OCI-LY7 (cell line): Measurements from ENCODE around the gene APEX1. TPM values are rescaled to one million over a fixed set of nuclear protein-coding genes. Genes with fewer than 3 reads are reported as not detected.
"Not testable (repeated sequence)": the region's sequence is repeated elsewhere in the genome, so short reads cannot be mapped to it uniquely, and the experiment has no call there.

ENCODE experiments used
- BruUV-seq: library from RNA; stranded (reverse); fragments of 400-500 nt; replicated peaks from 2 replicates; lab custom pipeline; 2021; lab: Mats Ljungman, UMichigan
- CTCF ChIA-PET: fragments of 300-600 bp; sonication (Branson Sonifier 250); formaldehyde crosslinking; loops from one replicate; lab custom pipeline; 2022; ENCODE audit warnings: antibody characterized with exemption; ENCODE audit not compliant: unreplicated experiment; lab: Charles Lee
- POLR2A ChIA-PET: fragments of 300-600 bp; sonication (Branson Sonifier 250); formaldehyde crosslinking; loops from one replicate; lab custom pipeline; 2022; ENCODE audit warnings: antibody characterized with exemption; lab: Charles Lee
- DNase-seq: peaks from one replicate; pipeline ENCODE4 v3.0.0-alpha.2; 2015; ENCODE audit warnings: low spot score
- H2AFZ ChIP-seq: fragments of 200-600 bp; sonication (generic), shearing (Covaris generic); 2 replicates; pipeline ENCODE4 v1.6.1; 2014; ENCODE audit warnings: mild to moderate bottlenecking, antibody characterized with exemption, low read length, moderate library complexity
- H3K27ac ChIP-seq: fragments of 200-600 bp; sonication (generic); 2 replicates; pipeline ENCODE4 v1.5.1; 2014; ENCODE audit warnings: mixed run types, low read depth, mild to moderate bottlenecking, moderate library complexity, low read length, inconsistent platforms; ENCODE audit not compliant: poor library complexity, severe bottlenecking
- H3K36me3 ChIP-seq: fragments of 200-600 bp; sonication (generic); 2 replicates; pipeline ENCODE4 v1.6.1; 2014; ENCODE audit warnings: mild to moderate bottlenecking, antibody characterized with exemption, low read length, moderate library complexity, mixed read lengths; ENCODE audit not compliant: insufficient read depth
- H3K4me1 ChIP-seq: fragments of 200-600 bp; sonication (generic); 2 replicates; pipeline ENCODE4 v1.5.1; 2014; ENCODE audit warnings: mild to moderate bottlenecking, low read length; ENCODE audit not compliant: insufficient read depth, poor library complexity, severe bottlenecking
- H3K4me2 ChIP-seq: fragments of 200-600 bp; sonication (generic); 2 replicates; pipeline ENCODE4 v1.6.1; 2014; ENCODE audit warnings: mild to moderate bottlenecking, low read length
- H3K4me3 ChIP-seq: fragments of 200-600 bp; sonication (generic); 2 replicates; pipeline ENCODE4 v1.5.1; 2014; ENCODE audit warnings: mild to moderate bottlenecking, low read depth, low read length; ENCODE audit not compliant: poor library complexity, severe bottlenecking
- H3K79me2 ChIP-seq: fragments of 200-600 bp; sonication (generic); 2 replicates; pipeline ENCODE4 v1.6.1; 2016; ENCODE audit warnings: low read depth, mild to moderate bottlenecking, low read length, moderate library complexity, mixed read lengths; ENCODE audit not compliant: insufficient read depth
- H3K9me2 ChIP-seq: fragments of 200-600 bp; sonication (generic); 2 replicates; pipeline ENCODE4 v1.6.1; 2016; ENCODE audit warnings: mild to moderate bottlenecking, low read length, mixed read lengths; ENCODE audit not compliant: insufficient read depth
- H3K9me3 ChIP-seq: fragments of 200-600 bp; sonication (generic); 2 replicates; pipeline ENCODE4 v1.6.1; 2014; ENCODE audit warnings: mild to moderate bottlenecking, mixed run types, low read length, mixed read lengths
- H4K20me1 ChIP-seq: fragments of 200-600 bp; sonication (generic); 2 replicates; pipeline ENCODE4 v1.6.1; 2014; ENCODE audit warnings: mild to moderate bottlenecking, antibody characterized with exemption, low read length, moderate library complexity, mixed read lengths; ENCODE audit not compliant: insufficient read depth
- CTCF ChIP-seq: fragments of 200-600 bp; sonication (generic); conservative IDR thresholded peaks from 2 replicates; pipeline ENCODE4 v1.5.1; 2014; ENCODE audit warnings: mild to moderate bottlenecking, antibody characterized with exemption, low read length, moderate library complexity, mixed read lengths
- EZH2phosphoT487 ChIP-seq: fragments of 200-600 bp; sonication (generic); IDR thresholded peaks from 2 replicates; pipeline ENCODE4 v1.6.1; 2018; ENCODE audit warnings: low read depth, borderline replicate concordance, mild to moderate bottlenecking, mixed run types, antibody characterized with exemption, low read length, moderate library complexity, mixed read lengths
- intact Hi-C: fragments of 100-400 bp; cut with micrococcal nuclease; formaldehyde crosslinking; loops from one replicate; pipeline ENCODE4 v1.10.0; 2022; ENCODE audit not compliant: unreplicated experiment
- total RNA-seq, 2 experiments: library from RNA; depleted of rRNA in 1 of 2; stranded (reverse); fragments of >200 nt in 1 of 2; shearing (Covaris generic) in 1 of 2; gene quantifications; 2 replicates each; pipeline ENCODE4 v1.2.3, GENCODE V29; 2014 to 2022

The APEX1 gene
- total RNA-seq, 2 experiments from 2014 or later: 117 to 203 TPM

GRCh38 chr14:20446889-20447288 lies 8.1 kb upstream of the APEX1 start:
- no TSS peak for BruUV-seq
- Histone ChIP-seq H3K4me1 (no peaks in the 10 kb centered on the region), H3K4me3 (no peak overlapping the region), H3K79me2 (no peaks in the 10 kb centered on the region), H3K9me3 (no peaks in the 10 kb centered on the region), H3K9me2 (no peaks in the 10 kb centered on the region), H2AFZ (no peak overlapping the region), H4K20me1 (no peaks in the 10 kb centered on the region), H3K4me2 (no peak overlapping the region), H3K36me3 (peaks cover 92% of the 10 kb centered on the region), H3K27ac (no peak overlapping the region)
- intact Hi-C loops: no loop called here
- TF ChIP-seq CTCF: no peak
- no peak for TF ChIP-seq EZH2phosphoT487
- ChIA-PET CTCF (no interaction called here), POLR2A (no interaction called here)
- DNase-seq: no peak

GRCh38 chr14:20452831-20453230 lies 2.2 kb upstream of the APEX1 start:
- POLR2A ChIA-PET: interaction anchor here (0.7 to 4.4 kb wide), 9 partner anchors 9 to 109 kb away, joined by 3 to 27 read pairs (median 4); partner anchors contain the start of genes PARP2, PIP4P1 and PNP
- CTCF ChIA-PET, H4K20me1 ChIP-seq, intact Hi-C loops, H2AFZ ChIP-seq, H3K4me3 ChIP-seq, H3K9me3 ChIP-seq, H3K27ac ChIP-seq, H3K9me2 ChIP-seq, DNase-seq, BruUV-seq: not testable (repeated sequence)
- Histone ChIP-seq H3K4me1 (peaks cover 28% of the 10 kb centered on the region), H3K79me2 (peaks cover 51% of the 10 kb centered on the region), H3K36me3 (peaks cover 76% of the 10 kb centered on the region), H3K4me2 (peak overlapping the region; percentile 90; the same call in 1 of the 2 replicates)

- peak overlapping the region; percentile 3; the same call in 1 of the 2 replicates for H2AFZ ChIP-seq
- intact Hi-C loops: loop anchor here (1.0 kb wide), 1 partner anchor 40 kb away; no protein-coding TSS in a partner anchor
- BruUV-seq: TSS peak; percentile 88
- H3K4me2 ChIP-seq: peak overlapping the region; percentile 88
- peaks cover 11% of the 10 kb centered on the region; the same call in 1 of the 2 replicates for H4K20me1 ChIP-seq
- H3K4me1 ChIP-seq: peaks cover 50% of the 10 kb centered on the region
- H3K9me3 ChIP-seq: no peaks in the 10 kb centered on the region
- H3K36me3 ChIP-seq: peaks cover 73% of the 10 kb centered on the region
- peaks cover 71% of the 10 kb centered on the region for H3K79me2 ChIP-seq
- peak overlapping the region; percentile 78 for H3K27ac ChIP-seq
- POLR2A ChIA-PET: interaction anchor here (0.6 to 4.4 kb wide), 17 partner anchors 10 to 158 kb away, joined by 3 to 27 read pairs (median 6); partner anchors contain the start of genes PARP2, PNP and TEP1
- peak; percentile 27 for DNase-seq
- TF ChIP-seq EZH2phosphoT487 (no peak), CTCF (no peak)
- peak overlapping the region; percentile 99 for H3K4me3 ChIP-seq
- no peaks in the 10 kb centered on the region for H3K9me2 ChIP-seq
- CTCF ChIA-PET: interaction anchor here (0.7 to 1.7 kb wide), 4 partner anchors 26 to 128 kb away, joined by 3 to 7 read pairs (median 3); no protein-coding TSS in a partner anchor
These were observed 602 bp downstream of the APEX1 start for GRCh38 chr14:20455355-20456300.
